NCI-H774 (cell line): Measurements from ENCODE around the gene UNC79.

Source experiments
- DNase-seq: peaks from one replicate; lab custom pipeline; 2025; lab: John Stamatoyannopoulos, UW

UNC79 gene

GRCh38 chr14:93663317-93663716 lies 232.6 kb downstream of the UNC79 start:
- no peak for DNase-seq

GRCh38 chr14:93665169-93665568 lies 234.4 kb downstream of the UNC79 start:
- DNase-seq = no peak

GRCh38 chr14:93669632-93670031 lies 238.9 kb downstream of the UNC79 start:
- no peak for DNase-seq

GRCh38 chr14:93674343-93674742 lies 243.6 kb downstream of the UNC79 start:
- no peak for DNase-seq

GRCh38 chr14:93675651-93676050 lies 244.9 kb downstream of the UNC79 start:
- no peak for DNase-seq

GRCh38 chr14:93676416-93676958 lies 245.7 kb downstream of the UNC79 start:
- no peak for DNase-seq

- no peak for DNase-seq
These were observed 251.7 kb downstream of the UNC79 start for GRCh38 chr14:93682459-93682858.

- DNase-seq = no peak
These were observed 252.5 kb downstream of the UNC79 start for GRCh38 chr14:93683226-93683625.

- no peak for DNase-seq
These were observed 254.6 kb downstream of the UNC79 start for GRCh38 chr14:93685121-93685895.

- no peak for DNase-seq
These were observed 255.5 kb downstream of the UNC79 start for GRCh38 chr14:93686268-93686667.

GRCh38 chr14:93688239-93688666 lies 257.5 kb downstream of the UNC79 start:
- no peak for DNase-seq

- no peak for DNase-seq
These were observed 258.1 kb downstream of the UNC79 start for GRCh38 chr14:93688820-93689219.

GRCh38 chr14:93690146-93690545 lies 259.4 kb downstream of the UNC79 start:
- DNase-seq = no peak

GRCh38 chr14:93691042-93691780 lies 260.5 kb downstream of the UNC79 start:
- DNase-seq = no peak

GRCh38 chr14:93693914-93694313 lies 263.2 kb downstream of the UNC79 start:
- DNase-seq = no peak

- no peak for DNase-seq
These were observed 270.2 kb downstream of the UNC79 start for GRCh38 chr14:93700928-93701327.

GRCh38 chr14:93701562-93701961 lies 270.8 kb downstream of the UNC79 start:
- no peak for DNase-seq

- DNase-seq = no peak
These were observed 272.2 kb downstream of the UNC79 start for GRCh38 chr14:93702946-93703345.

GRCh38 chr14:93703941-93704340 lies 273.2 kb downstream of the UNC79 start:
- no peak for DNase-seq

- no peak for DNase-seq
These were observed 274.9 kb downstream of the UNC79 start for GRCh38 chr14:93705513-93706156.

- DNase-seq = no peak
These were observed 275.7 kb downstream of the UNC79 start for GRCh38 chr14:93706360-93706955.

- DNase-seq = no peak
These were observed 276.7 kb downstream of the UNC79 start for GRCh38 chr14:93707475-93707874.
